A673 (cell line): ENCODE data around the gene SRL.

Experiments used
- CTCF ChIP-seq: fragments of 300-800, 200-600 bp; sonication (generic); conservative IDR thresholded peaks from 2 replicates; pipeline ENCODE4 v1.5.1; 2017; ENCODE audit warnings: low read depth, mild to moderate bottlenecking, antibody characterized with exemption, low read length, moderate library complexity, mixed read lengths
- EZH2 ChIP-seq: fragments of 200-600 bp; sonication (generic); IDR thresholded peaks from 2 replicates; pipeline ENCODE4 v1.6.1; 2017; ENCODE audit warnings: borderline replicate concordance, low read depth, mild to moderate bottlenecking, mixed read lengths, antibody characterized with exemption, low read length; ENCODE audit not compliant: poor library complexity, severe bottlenecking

- TF ChIP-seq CTCF (no peak), EZH2 (no peak)
These were observed 29.0 kb downstream of the SRL start for GRCh38 chr16:4212934-4213296.
